GM18870 (cell line): ENCODE data around the gene S1PR4.

Experiments
- ATAC-seq: cut with Tn5 transposase; IDR thresholded peaks from one replicate; pipeline ENCODE4 v1.9.1; 2021; ENCODE audit warnings: moderate library complexity; ENCODE audit not compliant: unreplicated experiment

The S1PR4 gene, protein sequence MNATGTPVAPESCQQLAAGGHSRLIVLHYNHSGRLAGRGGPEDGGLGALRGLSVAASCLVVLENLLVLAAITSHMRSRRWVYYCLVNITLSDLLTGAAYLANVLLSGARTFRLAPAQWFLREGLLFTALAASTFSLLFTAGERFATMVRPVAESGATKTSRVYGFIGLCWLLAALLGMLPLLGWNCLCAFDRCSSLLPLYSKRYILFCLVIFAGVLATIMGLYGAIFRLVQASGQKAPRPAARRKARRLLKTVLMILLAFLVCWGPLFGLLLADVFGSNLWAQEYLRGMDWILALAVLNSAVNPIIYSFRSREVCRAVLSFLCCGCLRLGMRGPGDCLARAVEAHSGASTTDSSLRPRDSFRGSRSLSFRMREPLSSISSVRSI

DNA sequence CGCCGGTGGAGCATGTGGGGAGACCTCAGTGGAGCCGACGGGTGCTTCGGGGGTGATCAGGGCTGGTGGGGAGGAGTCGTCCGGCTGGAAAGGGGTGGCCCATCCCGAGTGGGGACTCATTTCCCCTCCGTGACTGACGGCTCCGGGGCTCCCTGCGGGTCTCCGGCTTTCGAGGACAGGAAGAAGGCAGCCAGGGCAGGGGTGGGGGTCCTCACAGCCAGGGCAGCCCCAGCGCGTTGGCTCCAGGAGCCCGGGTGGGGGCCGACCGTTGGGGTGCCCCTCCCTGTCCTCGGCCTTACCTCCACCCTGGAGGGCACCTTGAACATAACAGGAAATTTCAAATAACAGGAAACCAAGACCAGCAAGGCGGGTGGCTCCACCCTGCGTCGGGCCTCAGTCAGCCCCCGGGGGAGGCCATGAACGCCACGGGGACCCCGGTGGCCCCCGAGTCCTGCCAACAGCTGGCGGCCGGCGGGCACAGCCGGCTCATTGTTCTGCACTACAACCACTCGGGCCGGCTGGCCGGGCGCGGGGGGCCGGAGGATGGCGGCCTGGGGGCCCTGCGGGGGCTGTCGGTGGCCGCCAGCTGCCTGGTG lies at the start of gene S1PR4:
Gene S1PR4, plus strand, starts transcription at position 393 of the 596 bp plus-strand sequence. Its CDS starts 24 bp downstream, at position 417.
- no peak for ATAC-seq

DNA sequence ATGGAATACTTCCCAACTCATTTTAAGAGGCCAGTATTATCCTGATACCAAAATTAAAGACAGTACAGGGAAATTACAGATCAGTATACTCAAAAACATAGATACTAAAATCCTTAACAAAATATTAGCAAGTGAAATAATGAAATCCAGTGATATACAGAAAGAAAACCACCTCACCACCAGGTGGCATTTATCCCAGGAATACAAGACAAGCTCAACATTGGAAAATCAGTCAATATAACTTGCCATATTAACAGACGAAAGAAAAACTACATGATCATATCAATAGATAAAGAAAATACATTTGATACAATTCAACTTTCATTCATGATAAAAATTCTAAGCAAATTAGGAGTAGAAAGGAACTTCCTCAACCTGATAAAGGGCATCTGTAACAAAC lies 49.5 kb upstream of the S1PR4 start:
- no peak for ATAC-seq

- ATAC-seq, result no peak
Measured at GRCh38 chr19:3131168-3131567, 47.4 kb upstream of the S1PR4 start.

DNA sequence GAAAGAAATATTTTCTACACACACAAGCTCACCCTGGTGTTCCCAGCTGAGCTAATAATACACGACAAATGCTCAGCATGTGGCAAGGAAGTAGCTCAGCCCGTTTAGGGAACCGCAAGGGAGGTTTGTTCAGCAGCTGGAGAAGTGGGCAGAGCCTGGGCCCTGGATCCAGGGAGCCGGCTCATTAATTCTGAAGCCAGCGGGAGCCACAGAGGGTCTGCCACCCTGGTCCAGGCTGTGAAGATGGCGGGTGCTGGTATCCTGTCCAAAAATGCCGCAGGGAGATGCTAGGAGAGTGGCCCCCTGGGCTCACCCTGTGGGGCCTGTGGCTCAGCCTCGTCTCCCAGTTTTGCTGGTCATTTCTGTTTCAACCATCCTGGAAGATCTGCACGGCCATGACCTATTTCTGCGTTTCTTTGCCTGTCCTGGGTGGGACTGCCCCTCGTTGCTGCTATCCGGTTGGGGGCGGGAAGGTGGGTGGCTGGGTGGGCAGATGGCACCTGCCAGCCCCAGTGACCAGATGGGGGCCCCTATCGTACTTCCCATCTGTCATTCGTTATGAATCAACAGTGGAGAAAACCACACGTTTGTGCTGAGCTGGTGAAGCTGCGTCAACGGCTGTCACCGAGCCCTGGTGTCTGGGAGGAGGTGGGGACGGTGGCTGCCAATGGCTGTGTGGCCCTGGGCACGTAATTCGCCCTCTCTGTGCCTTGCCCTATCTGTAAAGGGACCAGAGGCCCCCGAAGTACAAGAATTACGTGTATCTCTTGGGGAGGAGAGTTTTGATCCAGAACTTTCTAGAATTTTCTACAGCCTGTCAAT lies 45.4 kb upstream of the S1PR4 start:
- ATAC-seq, result peak; percentile 44

DNA sequence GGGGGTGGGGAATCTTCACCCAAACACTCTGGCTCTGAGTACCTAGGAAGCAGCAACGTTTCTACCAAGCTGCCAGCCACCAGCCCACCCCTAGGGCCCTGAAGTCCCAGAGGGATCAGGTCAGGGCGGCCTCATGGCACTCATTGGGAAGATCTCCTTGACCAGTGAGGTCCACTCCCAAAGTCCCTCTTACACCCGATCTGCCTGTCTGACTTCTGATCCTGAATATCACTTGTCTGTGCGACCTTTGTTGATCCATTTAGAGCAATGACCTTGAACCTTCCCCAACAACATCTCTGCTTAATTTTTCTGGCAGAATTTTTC lies 44.8 kb upstream of the S1PR4 start:
- peak; percentile 23 for ATAC-seq

DNA sequence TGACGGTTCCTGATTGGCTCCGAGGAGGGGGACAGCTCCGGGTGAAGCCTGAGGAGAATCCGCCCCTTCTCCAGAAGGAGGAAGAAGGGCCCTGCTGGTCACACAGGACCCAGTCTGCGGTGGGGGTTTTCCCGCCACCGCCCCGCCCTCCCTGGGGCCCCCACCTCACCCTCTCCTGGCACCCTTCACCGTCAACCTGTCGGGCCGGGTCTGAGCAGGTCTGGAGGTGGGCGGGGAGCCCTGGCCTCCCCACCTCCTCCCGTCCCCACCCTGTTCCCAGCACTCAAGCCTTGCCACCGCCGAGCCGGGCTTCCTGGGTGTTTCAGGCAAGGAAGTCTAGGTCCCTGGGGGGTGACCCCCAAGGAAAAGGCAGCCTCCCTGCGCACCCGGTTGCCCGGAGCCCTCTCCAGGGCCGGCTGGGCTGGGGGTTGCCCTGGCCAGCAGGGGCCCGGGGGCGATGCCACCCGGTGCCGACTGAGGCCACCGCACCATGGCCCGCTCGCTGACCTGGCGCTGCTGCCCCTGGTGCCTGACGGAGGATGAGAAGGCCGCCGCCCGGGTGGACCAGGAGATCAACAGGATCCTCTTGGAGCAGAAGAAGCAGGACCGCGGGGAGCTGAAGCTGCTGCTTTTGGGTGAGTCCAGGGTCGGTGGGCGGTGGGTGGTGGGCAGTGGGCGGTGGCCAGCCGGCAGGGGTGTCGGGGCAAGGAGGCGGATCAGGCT lies 42.4 kb upstream of the S1PR4 start, which contains the start of gene GNA15:
Gene GNA15, plus strand, starts transcription at position 73 of the 723 bp plus-strand sequence. Its CDS starts 418 bp downstream, at position 491.
- ATAC-seq, result no peak

GRCh38 chr19:3136684-3137055 lies 41.9 kb upstream of the S1PR4 start:
- ATAC-seq, result no peak

DNA sequence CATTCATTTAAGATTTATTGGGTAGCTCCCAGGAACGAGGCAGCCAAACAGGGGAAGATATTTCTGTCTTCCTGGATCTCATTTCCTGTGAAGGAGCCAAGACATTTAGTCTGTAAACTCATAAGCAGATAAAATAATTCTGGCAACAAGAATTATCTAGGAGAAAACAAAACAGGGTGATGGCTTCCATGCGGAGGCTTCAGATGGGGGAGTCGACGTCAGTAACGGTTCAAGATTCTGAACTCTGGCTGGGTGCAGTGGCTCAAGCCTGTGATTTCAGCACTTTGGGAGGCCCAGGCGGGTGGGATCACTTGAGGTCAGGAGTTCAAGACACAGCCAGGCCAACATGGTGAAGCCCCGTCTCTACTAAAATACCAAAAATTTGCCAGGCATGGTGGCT lies 41.5 kb upstream of the S1PR4 start:
- ATAC-seq, result no peak

DNA sequence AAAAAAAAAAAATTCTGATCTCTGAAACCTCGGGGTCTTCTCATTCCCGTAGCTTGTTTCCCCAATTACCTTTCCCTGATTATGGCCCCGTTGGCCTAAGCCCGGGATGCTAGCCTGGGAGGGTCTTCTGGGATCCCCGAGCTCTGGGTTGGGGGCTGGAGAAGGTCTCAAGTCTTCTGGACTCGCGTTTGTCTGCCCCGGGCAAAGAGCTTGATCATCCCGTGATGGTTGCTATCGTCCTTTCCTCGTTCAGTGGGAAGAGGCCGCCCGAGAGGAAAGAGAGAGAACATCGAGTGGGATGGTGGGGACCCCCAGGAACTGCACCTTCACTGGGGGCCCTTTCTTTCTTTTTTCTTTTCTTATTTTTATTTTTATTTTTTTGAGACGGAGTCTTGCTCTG lies 40.3 kb upstream of the S1PR4 start:
- no peak for ATAC-seq

- ATAC-seq, result no peak
Measured at GRCh38 chr19:3140667-3141038, 37.9 kb upstream of the S1PR4 start.

- ATAC-seq, result no peak
Measured at GRCh38 chr19:3142292-3142670, 36.3 kb upstream of the S1PR4 start.

- no peak for ATAC-seq
Measured at GRCh38 chr19:3142781-3143337, 35.7 kb upstream of the S1PR4 start.

GRCh38 chr19:3145909-3146676 lies 32.5 kb upstream of the S1PR4 start:
- ATAC-seq, result no peak

GRCh38 chr19:3146677-3147100 lies 31.9 kb upstream of the S1PR4 start:
- ATAC-seq, result no peak

- ATAC-seq, result no peak
Measured at GRCh38 chr19:3148503-3148902, 30.1 kb upstream of the S1PR4 start.

DNA sequence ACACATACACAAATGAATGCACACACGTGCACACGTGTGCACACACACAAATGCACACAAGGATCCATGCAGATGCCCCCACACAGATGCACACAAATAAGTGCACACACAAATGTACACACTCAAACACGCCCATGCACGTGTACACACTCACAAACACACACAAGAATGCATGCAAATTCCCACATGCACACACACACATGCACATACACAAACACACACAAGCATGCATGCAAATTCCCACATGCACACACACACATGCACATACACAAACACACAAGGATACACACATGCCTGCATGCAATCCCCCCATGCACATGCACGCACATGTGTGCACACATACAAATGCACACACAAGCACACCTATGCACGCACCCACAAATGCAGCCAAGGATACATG lies 29.5 kb upstream of the S1PR4 start:
- ATAC-seq, result no peak

DNA sequence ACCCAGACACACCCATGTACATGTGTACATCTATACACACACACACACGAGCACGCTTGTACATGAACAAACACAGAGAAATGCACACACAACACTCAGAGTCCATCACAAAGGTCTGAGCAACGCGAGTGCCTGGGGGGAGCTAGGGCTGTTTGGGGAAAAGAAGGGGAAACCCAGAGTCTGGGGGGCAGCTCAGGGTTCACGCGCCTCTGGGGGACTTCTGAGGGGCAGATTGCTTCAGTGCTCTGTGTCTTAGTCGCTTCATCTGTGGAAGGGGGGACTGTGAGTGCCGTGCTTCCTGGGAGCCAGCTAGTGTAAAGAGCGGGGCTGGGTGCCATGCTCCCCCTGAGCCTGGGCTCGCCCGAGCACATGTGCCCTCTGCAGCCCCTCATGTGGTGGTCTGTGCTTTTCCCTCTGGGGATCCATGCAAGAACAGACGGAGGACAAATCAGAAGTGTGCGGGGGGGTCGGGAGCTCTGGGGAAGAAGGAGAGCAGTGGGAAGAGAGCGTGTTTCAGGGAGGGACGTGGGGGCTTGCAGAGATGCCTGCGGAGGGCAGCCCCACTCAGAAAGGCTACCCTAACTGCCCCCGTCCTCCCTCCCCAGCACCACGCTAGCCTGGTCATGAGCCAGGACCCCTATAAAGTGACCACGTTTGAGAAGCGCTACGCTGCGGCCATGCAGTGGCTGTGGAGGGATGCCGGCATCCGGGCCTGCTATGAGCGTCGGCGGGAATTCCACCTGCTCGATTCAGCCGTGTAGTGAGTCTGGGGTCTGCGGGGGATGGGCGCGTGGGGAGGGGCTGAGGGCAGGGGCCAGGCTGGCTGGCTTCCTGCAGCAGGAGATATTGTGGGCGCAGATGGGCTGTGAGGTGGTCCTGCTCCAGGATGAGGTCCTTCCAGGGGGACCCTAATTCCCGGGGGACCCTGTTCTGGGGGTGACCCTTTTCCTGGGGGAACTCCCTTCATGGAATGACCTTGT lies 28.8 kb upstream of the S1PR4 start:
- no peak for ATAC-seq

DNA sequence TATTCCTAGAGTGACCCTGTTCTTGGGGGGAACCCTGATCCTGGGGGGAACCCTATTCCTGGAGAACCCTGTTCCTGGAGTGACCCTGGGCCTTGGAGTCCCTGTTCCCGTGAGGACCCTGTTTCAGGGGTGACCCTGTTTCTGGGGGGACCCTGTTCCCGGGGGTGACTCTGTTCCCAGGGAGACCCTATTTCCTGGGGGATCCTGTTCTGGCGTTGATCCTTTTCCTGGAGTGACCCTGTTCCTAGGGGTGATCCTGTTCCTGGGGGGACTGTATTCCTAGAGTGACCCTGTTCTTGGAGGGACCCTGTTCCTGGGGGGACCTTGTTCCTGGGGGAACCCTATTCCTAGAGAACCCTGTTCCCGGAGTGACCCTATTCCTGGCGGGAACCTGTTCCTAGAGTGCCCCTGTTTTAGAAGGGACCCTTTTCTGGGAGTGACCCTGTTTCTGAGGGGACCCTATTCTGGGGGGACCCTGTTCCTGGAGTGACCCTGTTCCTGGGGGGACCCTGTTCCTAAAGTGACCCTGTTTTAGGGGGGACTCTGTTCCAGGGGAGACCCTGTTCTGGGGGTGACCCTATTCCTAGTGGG lies 27.7 kb upstream of the S1PR4 start:
- no peak for ATAC-seq
